Hepatic stellate cell (primary cell): Measurements from ENCODE around the gene NRG2.

Experiments
- DNase-seq: peaks from one replicate; pipeline ENCODE4 v3.0.0; 2011; ENCODE audit warnings: low spot score

The NRG2 gene

DNA sequence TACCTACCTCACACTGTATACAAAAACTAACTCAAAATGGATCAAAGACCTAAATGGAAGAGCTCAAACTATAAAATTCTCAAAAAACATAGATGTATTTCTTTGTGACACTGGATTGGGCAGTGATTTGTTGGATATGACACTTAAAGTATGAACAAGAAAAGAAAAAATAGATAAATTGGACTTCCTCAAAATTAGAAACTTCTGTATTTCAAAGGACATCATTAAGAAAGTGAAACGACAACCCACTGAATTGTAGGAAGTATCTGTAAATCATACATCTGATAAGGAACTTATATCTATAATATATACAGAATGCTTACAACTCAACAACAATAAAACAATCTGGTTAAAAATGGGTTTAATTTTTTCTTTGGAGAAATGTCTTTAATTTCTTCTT, 96.7 kb downstream of the NRG2 start:
- DNase-seq, result no peak

DNA sequence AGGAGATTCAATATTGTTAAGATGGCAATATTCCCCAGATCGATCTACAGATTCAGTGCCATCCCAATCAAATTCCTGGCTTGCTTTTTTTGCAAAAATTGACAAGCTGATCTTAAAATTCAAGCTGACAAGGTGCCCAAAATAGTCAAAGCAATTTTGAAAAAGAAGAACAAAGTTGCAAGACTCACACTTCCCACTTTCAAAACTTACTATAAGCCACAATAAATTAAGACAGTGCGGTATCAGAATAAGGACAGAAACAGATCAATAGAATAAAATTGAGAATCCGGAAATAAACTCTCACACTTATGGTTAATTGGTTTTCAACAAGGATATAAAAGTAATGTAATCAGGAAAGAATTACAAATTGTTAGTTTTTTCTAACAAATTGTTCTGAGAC, 97.1 kb downstream of the NRG2 start:
- DNase-seq, result no peak

DNA sequence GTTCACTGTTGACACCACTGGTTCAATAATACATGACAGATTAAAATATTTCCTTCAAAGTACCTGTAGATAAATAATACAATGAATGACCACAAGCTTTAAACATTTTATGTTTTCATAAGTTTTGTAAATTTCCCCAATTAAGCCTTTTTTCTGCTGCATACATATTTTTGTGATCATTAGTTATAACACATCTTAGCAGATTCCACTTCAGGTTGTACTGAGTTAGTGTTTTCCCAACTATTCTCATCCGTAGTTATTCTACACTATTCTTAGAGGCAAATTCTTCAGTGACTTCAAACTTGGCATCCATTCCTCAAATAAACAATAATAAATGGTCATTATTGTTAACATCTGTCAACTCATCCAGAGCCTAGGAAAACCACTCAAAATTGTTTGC, 100.9 kb downstream of the NRG2 start:
- no peak for DNase-seq

DNA sequence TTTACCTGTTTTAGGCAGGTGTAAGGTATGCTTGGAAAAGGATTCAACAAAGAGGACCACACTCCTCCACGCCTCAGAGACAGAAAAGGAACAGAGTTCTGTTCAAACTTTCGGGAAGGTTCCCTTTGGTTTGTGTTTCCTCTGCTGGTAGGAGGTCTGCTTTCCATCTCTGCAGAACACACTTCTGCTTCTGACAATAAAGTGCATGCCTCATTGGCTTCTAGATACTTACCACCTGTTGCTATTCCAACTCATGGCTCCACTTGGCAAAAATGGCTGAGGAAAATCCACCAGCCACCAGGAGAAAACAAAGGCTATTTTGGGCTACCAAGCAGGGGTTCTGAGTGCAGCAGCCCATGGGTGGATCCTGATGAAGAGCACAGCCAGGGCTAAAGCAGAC, 112.7 kb downstream of the NRG2 start:
- DNase-seq, result no peak

DNA sequence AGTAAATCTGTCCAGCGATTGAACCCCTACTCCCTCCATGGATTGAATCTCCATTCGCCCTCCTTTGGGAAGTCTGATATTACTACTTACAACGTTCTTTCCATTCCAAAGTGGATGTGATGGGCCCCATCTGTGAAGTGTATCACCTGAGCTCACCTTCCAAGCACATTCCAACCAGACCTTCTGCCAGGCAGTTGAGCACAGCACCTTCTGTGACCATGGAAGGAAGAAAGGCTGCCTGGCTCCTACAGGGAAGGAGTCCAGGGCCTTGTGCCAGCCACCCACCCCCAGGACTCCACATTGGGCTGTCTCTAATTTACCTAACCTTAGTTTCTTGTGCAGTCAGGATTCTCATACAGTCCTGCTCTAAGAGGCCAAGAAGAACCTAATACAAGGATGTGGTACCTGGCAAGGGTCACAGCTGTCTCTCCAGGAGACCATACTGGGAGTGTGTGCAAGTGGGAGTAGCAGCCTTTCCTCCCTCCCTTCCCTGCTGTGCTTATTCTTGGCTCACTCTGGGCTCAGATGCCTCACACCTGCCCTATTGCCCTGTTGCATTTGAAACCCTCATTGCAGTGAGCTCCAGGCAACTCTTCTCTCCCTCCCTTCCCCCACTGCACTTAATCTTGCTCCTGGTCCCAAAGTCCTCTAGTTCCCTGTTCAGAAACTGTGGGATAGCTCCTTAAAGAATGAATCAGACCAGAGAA, 116.1 kb downstream of the NRG2 start:
- no peak for DNase-seq

DNA sequence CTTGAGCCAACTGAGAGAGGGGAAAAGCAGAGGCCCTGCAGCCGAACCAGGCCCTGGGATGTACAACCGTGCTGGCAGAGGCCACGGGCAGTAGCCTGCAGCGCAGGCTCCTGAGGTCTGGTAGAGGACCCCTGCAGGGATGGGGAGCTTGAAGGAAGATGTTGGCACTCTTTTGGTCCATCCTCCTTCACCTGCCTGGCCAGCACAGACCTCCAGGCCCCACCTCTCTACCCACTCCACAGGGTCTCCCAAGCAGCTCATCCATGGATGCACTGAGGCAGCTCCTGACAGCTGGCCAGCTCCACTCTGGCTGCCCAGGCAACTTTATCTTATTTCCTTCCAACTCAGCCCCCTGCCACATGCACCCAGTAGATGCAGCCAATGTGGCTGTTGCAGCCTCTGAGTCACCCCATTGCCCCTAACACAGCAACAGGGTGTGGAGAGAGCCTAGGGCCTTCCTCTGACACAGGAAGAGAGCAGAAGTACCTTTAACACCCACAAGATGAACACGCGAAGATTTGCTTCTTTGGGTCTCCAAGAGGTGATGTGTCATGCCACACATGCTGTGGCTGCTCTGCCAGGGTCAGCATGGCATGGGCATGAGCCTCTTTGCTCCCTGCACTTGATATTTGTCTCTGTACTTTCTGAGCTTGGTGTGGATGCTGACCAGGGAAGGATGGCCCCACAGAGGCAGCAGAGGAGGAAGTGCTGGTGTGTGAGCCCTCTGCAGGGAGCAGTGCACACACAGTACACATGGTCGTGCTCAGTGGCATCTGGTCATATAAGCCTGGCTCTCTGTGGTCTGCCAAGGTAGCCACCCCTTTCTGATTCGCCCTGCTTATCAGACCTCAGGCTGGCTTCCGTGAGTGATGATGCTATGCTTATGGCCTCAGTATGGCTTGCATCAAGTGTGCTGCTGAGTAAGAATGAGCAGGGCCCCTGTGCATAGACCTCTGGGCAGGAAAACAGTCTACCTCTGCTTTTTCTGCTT, 117.2 kb downstream of the NRG2 start:
- DNase-seq, result no peak

DNA sequence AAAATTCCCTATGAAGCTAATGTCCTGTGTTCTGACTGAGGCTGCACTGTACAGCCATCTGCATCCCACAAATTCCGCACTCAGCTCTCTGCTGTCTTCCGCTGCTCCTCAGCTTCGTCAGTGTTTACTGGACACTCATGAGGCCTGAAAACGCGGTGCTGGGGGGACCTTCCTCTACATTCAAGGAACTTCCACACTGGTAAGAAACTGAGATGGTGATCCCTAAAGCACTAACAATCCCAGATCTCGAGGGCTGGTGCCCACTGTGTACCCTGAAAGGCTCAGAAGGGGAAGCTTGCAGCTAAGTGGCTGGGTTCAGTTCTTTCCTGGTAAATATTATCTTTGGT, 117.9 kb downstream of the NRG2 start:
- no peak for DNase-seq

DNA sequence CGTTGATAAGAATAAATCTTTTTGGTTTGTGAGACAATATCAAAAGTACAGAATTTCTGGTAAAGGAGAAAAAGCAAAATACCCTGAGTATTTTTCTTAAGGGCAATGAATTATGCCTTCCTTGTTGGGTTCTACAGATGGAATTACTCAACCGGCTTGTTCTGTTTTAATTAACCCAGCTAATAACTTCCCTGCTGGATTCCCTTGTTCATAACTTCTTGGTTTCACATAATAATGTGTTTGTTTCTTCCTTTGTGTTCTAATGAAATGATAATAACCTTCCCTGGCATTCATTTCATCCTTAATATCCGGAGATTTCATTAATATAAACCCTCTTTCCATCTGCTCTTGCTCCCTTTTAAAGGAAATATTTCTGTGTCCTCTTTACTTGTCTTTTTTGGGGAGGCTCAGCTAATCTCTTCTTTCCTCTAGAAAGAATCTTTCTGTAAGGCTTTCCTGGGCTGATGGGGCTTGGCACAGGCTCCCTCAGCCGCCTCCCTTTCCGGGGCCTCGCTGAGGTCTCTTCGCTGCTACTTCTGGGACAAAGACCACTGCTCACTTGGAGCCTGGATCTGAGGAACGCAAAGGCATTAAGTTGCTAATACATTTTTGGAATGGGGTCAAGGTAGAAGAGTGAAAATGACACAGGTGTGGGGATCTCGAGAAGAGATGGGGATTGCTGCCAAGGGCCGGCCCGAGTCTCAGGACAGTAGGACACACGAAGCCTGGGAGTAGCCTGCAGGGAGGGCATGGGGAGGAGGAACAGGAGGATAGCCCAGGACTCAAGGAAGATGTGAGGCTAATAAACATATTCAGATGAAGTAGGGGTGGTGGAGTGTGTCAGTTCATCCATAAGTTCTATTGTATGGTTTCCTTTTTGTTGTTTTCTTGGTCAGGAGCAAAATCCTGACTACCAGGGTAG, 118.5 kb downstream of the NRG2 start:
- no peak for DNase-seq

DNA sequence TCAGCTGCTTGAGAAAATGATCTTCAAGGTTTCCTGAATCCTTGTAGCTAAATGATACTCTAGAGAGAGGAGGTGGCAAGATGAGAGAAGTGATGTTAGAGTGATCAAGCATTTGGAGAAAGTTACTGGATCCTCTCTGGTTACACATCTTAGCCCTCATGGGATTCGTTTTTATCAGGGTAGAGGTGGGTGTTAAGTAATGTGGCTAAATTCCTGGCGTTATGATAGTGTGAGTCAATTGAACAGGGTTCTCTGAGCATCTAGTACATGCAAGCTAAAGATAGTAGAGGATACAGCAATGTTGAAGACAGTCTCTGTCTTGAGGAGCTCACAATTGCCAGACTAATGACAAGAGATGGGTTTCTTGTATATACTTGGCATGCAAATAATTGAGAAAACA, 123.8 kb downstream of the NRG2 start:
- no peak for DNase-seq

DNA sequence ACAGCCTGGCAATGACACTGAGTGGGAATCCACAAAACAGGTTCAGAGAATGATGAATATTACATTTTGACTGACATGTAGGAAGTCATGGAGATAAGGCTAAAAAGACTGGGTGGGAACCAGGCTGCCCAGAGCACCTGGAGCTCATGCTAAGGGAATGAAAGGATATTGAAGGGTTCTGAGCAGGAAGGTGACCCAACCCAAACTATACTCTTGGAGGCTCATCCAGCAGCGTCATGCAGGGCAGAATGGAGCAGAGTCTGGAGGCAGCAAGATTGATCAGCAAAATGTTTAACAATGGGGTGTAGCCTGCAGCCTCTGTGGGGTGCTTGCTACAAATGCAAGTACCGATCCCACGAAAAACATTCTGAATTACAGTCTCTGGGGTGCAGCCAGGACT, 127.3 kb downstream of the NRG2 start:
- no peak for DNase-seq

DNA sequence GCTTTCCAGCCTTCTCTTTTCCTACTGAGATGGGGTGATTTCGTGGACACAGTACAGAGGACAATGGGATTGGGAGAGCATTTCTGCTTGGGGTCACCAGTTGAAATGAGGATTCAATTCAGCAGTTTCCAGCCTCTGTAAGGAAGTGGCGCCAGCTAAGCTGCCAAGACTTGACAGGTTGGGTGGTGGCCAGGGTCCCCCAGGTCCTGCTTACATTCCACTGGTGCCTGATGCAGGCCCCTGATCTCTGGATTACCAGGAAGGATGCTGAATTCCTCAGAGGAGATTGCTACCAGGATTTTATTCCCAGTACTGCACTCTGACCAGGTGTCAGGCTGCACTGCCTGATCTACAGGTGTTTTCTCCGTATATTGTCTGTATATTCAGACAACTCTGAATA, 127.8 kb downstream of the NRG2 start:
- no peak for DNase-seq

DNA sequence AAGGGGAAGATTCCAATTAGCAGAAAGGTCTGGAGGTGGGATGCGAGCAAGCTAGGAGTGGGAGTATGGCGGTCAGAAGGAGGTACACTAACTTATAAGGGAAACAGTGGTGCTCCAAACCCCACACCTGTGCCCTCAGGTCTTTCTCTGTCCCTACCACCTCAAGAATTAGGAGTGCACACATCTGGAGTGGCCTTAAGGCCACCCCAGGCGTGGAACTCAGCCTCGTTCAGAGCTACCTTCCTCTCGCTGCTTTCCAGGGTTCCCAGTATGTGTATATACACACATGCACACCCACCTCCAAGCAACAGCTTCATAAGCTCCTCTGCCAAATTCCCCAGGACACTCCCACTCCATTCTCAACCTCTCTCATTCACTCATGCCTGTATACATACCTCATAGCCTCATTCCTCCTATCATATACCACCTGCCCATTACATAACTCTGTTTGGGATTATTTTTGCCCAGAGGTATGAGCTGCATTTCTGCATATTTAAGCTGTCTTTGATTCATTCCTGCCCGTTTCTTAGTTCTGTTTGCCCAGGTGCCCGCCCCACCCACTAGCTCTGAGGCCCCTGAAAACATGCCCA, 128.8 kb downstream of the NRG2 start:
- no peak for DNase-seq

DNA sequence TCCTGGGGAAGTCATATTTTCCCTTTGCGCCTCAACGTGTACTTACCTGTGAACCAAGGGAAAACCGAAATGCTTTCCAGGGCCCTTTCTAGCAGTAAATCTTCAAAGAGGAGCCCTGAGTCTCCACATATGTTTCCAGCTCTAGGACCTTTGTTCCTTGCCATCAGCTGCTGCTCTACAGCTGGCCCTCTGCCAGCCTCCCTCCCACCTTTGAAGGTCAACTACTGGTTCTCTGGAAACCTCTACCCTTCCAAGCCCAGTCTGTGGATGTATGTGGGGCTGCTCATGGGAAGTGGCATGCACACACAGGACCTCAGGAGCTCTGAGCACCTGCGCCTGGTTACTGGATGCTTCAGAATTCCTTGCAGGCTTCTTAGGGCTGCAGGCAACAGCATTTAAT, 130.3 kb downstream of the NRG2 start:
- no peak for DNase-seq

DNA sequence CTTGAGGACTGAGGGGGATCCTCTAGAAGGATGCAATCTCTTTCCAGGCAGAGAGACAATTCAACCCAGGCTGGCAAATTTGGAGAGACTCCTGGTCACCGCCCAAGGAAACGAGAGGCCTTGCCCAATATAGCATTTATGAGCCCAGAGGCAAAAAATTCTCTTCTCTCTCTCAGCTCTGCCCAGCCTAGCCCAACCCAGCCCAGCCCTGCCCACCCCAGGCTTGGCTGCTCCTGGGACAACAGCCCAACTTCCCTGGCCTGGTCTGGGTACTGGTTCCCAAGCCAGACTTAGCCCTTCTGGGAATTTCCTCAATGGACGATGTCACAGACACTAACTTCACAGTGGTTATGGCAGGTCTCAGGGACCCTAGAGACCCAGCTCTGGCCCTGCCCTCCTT, 130.9 kb downstream of the NRG2 start:
- DNase-seq, result no peak

DNA sequence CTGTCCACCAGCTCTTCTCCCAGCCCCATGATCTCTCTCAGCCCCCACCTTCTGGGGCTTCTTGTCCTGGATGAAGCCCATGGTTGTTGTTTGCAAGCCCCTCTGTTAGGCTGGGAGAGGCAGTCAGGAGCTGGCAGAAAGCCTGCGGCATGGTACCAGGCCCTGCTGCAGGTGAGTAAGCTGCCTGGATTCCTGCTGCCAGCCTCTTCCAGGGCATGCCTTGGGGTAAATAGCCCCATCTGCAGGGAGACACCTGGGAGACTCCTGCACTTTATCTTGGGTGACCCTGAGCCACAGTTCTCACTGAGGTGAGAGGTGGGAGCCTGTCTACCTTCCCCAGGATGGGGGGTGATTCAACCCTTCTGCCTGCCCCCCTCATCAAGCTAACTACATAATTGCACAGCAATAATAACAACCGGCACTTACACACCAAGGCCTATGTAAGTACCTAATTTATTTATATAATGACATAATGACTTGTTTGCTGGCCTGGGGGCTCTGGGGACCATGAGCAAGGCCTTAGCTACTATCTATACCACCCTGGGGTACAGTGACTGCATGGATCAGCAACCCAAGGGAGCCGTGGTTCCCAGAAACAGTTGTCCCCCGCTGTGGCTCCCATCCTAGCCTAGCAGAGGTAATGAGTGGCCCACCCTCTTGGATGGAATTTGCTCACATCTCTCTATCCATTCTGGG, 131.5 kb downstream of the NRG2 start:
- DNase-seq, result no peak

DNA sequence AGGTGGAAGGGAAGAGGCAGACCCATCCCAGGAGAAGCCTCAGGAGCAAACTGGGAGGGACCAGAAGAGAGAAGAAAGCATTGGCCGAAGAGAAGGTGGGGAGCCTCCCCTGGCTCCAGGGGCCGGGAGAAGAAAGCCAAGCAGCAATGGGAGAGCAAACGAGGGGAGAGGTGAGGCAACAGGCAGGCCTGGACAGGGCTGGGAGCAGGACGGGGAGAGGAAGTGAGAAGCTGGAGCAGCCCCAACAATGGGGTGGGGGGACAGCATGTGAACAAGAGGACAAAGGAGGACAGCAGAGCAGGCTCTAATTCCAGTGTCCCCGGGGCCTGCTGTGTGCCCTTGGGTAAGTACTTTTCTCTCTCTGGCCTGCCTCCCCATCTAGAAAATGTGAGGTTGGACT, 132.2 kb downstream of the NRG2 start:
- no peak for DNase-seq

DNA sequence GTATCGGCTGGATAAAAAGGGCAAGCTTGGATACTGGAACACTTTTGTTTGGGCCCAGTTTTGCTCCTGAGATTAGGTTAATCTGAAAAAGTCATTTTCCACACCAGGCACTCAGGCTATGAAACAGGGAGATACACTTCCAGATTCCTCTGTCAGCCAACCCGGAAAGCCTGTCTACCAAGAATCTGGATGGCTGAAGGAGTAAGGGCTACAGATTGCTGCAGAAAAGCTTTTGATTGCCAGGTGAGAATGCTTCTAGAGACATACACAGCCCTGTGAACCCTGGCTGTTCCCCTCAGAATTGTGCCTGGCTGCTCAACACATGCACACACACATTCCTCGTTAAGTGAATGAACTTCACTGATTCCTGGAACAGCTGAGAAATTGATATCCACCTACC, 133.1 kb downstream of the NRG2 start:
- no peak for DNase-seq

DNA sequence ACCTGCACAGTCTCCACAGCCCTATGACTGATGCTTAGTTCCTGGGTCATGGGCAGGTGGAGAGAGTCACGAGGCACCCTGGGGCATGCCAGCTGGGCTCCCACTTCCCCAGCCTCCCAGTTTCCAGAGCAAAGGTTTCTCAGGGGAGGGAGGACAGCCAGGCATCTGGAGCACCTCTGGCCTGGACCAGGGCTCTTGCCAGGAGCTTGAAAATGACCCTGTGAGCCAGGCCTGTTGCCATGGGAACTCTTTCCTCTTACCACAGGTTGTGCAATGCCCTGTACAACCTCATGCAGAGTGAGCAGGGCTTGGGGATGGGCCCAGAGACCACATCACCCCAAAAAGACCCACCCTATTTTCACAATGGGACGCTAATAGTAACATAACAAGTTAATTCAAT, 134.3 kb downstream of the NRG2 start:
- no peak for DNase-seq

DNA sequence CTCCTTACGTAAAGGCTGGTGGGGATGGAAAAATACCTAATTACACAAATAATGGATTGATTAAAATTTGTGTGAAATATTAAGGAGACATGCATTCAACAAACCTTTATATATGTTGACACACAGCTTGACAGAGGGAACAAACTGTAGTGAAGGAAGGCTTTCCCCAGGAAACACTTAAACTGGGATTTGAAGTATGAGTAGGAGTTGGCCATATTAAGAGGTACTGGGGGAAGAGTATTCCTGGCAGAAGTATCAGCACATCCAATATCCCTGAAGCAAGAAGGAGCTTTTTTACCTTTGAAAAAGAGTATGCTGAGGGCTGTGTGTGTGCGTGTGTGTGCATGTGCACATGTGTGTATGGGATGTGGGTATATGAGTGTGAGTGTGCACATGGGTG, 136.4 kb downstream of the NRG2 start:
- no peak for DNase-seq

DNA sequence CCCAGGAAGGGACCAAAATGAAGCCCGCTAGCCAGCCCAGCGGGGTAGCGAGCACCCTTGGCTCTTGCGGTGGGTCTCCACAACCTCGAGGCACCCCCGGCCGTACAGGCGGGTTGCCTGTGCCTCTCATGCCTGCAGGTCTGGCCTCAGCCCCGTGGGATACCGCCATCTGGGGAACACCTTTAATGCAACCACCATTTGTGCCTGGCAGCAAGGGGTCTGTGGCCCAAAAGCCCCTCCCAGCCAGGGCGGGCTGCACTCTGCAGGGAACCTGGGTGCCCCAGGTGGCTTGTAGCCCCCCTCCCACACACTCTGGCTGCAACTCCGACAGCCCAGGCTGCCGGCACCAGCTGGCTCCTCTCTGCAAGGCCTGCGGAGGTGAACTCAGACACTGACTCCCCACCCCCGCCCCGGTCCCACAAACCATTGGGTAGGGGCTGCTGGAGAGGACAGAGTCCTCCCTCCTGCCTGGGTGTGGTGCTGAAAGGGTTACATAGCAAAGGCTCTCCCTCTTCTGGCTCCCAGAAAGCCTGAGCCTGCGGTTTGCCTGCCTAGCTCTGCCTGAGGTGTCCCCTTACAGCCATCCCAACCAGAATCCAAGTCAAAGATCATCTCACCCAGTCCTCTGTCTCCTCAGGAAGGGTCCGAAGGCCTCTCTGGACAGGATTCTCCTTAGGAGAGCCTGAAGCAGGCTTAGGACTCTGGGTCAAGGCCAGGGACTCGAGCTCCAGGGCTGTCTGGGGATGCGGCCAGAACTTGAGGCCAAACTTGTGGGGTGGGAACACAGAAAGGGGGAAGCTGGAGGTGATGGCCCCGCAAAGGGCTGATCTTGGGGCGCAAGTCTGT, 138.1 kb downstream of the NRG2 start:
- DNase-seq, result no peak

DNA sequence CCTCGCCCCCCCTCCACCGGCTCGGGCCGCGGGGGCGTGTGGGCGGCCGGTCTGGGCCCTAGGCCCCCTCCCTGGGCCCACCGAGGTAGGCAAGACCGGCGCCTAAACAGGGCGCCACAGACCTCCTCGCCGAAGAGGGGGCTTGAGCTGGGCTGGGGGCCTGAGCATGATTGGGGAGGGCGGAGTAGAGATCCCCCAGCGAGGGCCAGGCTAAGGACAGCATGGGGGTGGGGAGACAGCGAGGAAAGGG, 138.6 kb downstream of the NRG2 start:
- no peak for DNase-seq
